Mesendoderm (in vitro differentiated cells): ENCODE measurements around the gene ERG.

Source experiments
- DNase-seq: peaks from one replicate; pipeline ENCODE4 v3.0.0; 2013
- H2AK5ac ChIP-seq: 2 replicates; pipeline ENCODE4 v1.6.1; 2013; ENCODE audit warnings: low read length, inconsistent platforms
- H2BK120ac ChIP-seq: 2 replicates; pipeline ENCODE4 v1.6.1; 2013; ENCODE audit warnings: low read depth, mild to moderate bottlenecking, low read length, moderate library complexity, mixed read lengths
- H2BK15ac ChIP-seq: replicated peaks from 2 replicates; pipeline ENCODE4 v1.6.1; 2013; ENCODE audit warnings: low read depth, mild to moderate bottlenecking, moderate library complexity
- H2BK5ac ChIP-seq: 2 replicates; pipeline ENCODE4 v1.6.1; 2013; ENCODE audit warnings: low read length, inconsistent platforms
- H3K18ac ChIP-seq: 2 replicates; pipeline ENCODE4 v1.6.1; 2013; ENCODE audit warnings: mild to moderate bottlenecking, low read length, mixed read lengths
- H3K23ac ChIP-seq: one replicate; pipeline ENCODE4 v1.6.1; 2013; ENCODE audit warnings: low read length
- H3K27ac ChIP-seq: 2 replicates; pipeline ENCODE4 v1.5.1; 2013; ENCODE audit warnings: low read depth, mild to moderate bottlenecking, inconsistent platforms, low read length, moderate library complexity
- H3K27me3 ChIP-seq: 2 replicates; pipeline ENCODE4 v1.6.1; 2013; ENCODE audit warnings: low read length, control low read depth, mild to moderate bottlenecking, inconsistent platforms; ENCODE audit not compliant: insufficient read depth, poor library complexity
- H3K36me3 ChIP-seq: 2 replicates; pipeline ENCODE4 v1.6.1; 2013; ENCODE audit warnings: low read length, inconsistent platforms; ENCODE audit not compliant: control insufficient read depth, insufficient read depth
- H3K4ac ChIP-seq: one replicate; pipeline ENCODE4 v1.6.1; 2013; ENCODE audit warnings: low read depth, mild to moderate bottlenecking, low read length, moderate library complexity
- H3K4me1 ChIP-seq: 2 replicates; pipeline ENCODE4 v1.6.1; 2013; ENCODE audit warnings: low read depth, low read length, inconsistent platforms; ENCODE audit not compliant: control insufficient read depth
- H3K4me2 ChIP-seq: 2 replicates; pipeline ENCODE4 v1.6.1; 2013; ENCODE audit warnings: low read length
- H3K4me3 ChIP-seq: 2 replicates; pipeline ENCODE4 v1.5.1; 2013; ENCODE audit warnings: mild to moderate bottlenecking, low read length
- H3K56ac ChIP-seq: one replicate; pipeline ENCODE4 v1.6.1; 2013; ENCODE audit warnings: low read length
- H3K79me1 ChIP-seq: 2 replicates; pipeline ENCODE4 v1.6.1; 2013; ENCODE audit warnings: low read length, inconsistent platforms
- H3K79me2 ChIP-seq: 2 replicates; pipeline ENCODE4 v1.6.1; 2013; ENCODE audit warnings: mild to moderate bottlenecking, low read length; ENCODE audit not compliant: control insufficient read depth, insufficient read depth
- H3K9ac ChIP-seq: 2 replicates; pipeline ENCODE4 v1.6.1; 2013; ENCODE audit warnings: low read length, inconsistent platforms
- H4K5ac ChIP-seq: one replicate; pipeline ENCODE4 v1.6.1; 2013; ENCODE audit warnings: low read length
- H4K8ac ChIP-seq: one replicate; pipeline ENCODE4 v1.6.1; 2013; ENCODE audit warnings: low read depth, mild to moderate bottlenecking, control low read depth, low read length, moderate library complexity
- WGBS: extraction: QIAGEN DNeasy Blood & Tissue Kit; methylation state at CpG from one replicate; pipeline ENCODE4 v1.1.7; 2013; ENCODE audit warnings: low lambda C conversion rate, missing lambda C conversion rate; ENCODE audit not compliant: insufficient coverage; ENCODE audit errors: extremely low coverage; 5-methylcytosine and 5-hydroxymethylcytosine counted together

The ERG gene

GRCh38 chr21:38376235-38376634 is 122.0 kb downstream of the ERG start:
- no peak overlapping the region for H2AK5ac ChIP-seq
- no peak overlapping the region for H3K4ac ChIP-seq
- H3K27me3 ChIP-seq, result no peaks in the 10 kb centered on the region
- H3K27ac ChIP-seq, result no peak overlapping the region
- no peak overlapping the region for H3K4me2 ChIP-seq
- H3K9ac ChIP-seq, result no peak overlapping the region
- no peak overlapping the region for H3K4me3 ChIP-seq
- DNase-seq, result no peak
- H4K5ac ChIP-seq, result no peak overlapping the region
- H3K4me1 ChIP-seq, result no peaks in the 10 kb centered on the region
- H2BK120ac ChIP-seq, result no peak overlapping the region
- no peaks in the 10 kb centered on the region for H3K79me2 ChIP-seq
- H3K36me3 ChIP-seq, result no peaks in the 10 kb centered on the region
- no peak overlapping the region for H3K18ac ChIP-seq
- H3K56ac ChIP-seq, result no peak overlapping the region
- no peak overlapping the region for H4K8ac ChIP-seq
- H3K23ac ChIP-seq, result no peak overlapping the region
- no CpG with 5 or more reads among the region's 11 CpGs for WGBS
- no peak overlapping the region for H2BK5ac ChIP-seq
- no peaks in the 10 kb centered on the region for H3K79me1 ChIP-seq
- H2BK15ac ChIP-seq, result no peak overlapping the region

- H2BK5ac ChIP-seq, result no peak overlapping the region
- H3K9ac ChIP-seq, result no peak overlapping the region
- no peak overlapping the region for H3K18ac ChIP-seq
- H3K79me2 ChIP-seq, result no peaks in the 10 kb centered on the region
- H3K36me3 ChIP-seq, result no peaks in the 10 kb centered on the region
- no peak overlapping the region for H3K4me3 ChIP-seq
- H3K27ac ChIP-seq, result no peak overlapping the region
- H3K56ac ChIP-seq, result no peak overlapping the region
- H2BK15ac ChIP-seq, result no peak overlapping the region
- no peak overlapping the region for H3K4me2 ChIP-seq
- H3K23ac ChIP-seq, result no peak overlapping the region
- no peaks in the 10 kb centered on the region for H3K4me1 ChIP-seq
- no peak overlapping the region for H2AK5ac ChIP-seq
- no CpG with 5 or more reads among the region's 4 CpGs for WGBS
- no peak overlapping the region for H4K8ac ChIP-seq
- H3K4ac ChIP-seq, result no peak overlapping the region
- no peak overlapping the region for H2BK120ac ChIP-seq
- H3K79me1 ChIP-seq, result no peaks in the 10 kb centered on the region
- H4K5ac ChIP-seq, result no peak overlapping the region
- DNase-seq, result no peak
- no peaks in the 10 kb centered on the region for H3K27me3 ChIP-seq
These were observed 130.6 kb downstream of the ERG start for GRCh38 chr21:38367646-38368045.

DNA sequence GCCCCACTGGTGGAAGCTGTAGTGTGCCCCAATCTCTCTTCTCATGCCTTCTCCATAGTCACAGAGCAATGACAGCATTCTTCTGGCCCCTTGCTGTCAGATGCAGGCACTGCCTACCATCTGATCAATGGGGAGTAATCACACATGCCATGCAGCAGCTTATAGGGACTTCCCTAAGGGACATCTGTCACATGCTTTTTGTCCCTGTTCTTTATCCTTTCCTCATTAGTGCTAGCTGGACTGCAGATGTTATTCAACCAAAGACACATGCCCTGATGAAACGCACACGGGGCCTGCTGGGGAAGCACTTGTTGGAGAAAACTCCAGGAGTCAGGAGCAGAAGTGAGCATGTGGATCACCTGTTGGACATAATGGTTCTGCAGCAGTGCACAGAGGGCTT is 132.8 kb downstream of the ERG start:
- Histone ChIP-seq H3K4ac (no peak overlapping the region), H3K4me2 (no peak overlapping the region), H2BK120ac (no peak overlapping the region), H3K56ac (no peak overlapping the region), H3K27ac (no peak overlapping the region), H2BK15ac (no peak overlapping the region), H4K5ac (no peak overlapping the region), H4K8ac (no peak overlapping the region), H2AK5ac (no peak overlapping the region), H3K9ac (no peak overlapping the region), H3K4me1 (no peaks in the 10 kb centered on the region), H3K36me3 (no peaks in the 10 kb centered on the region), H3K27me3 (no peaks in the 10 kb centered on the region), H3K79me1 (no peaks in the 10 kb centered on the region), H2BK5ac (no peak overlapping the region), H3K23ac (no peak overlapping the region), H3K79me2 (no peaks in the 10 kb centered on the region), H3K4me3 (no peak overlapping the region), H3K18ac (no peak overlapping the region)
- no peak for DNase-seq
- WGBS, result no CpG with 5 or more reads among the region's 2 CpGs

DNA sequence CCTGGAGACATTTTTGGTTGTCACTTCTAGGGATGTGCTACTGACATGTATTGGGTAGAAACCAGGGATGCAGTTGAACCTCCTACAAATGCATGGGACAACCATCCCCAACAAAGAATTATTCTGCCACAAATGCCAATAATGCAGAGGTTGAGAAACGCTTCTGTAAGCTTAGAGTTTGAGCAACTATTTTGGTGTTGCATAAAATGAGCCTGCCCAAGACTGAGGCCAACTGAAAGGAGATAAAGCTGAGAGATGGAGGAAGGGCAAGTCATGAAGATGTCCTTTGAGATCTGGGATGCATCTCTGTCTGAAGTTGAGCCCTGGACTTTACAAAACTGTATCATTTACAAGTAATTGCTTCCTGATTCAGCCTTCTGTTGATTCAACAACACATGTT is 134.6 kb downstream of the ERG start:
- Histone ChIP-seq H3K56ac (no peak overlapping the region), H3K4me2 (no peak overlapping the region), H2BK120ac (no peak overlapping the region), H3K9ac (no peak overlapping the region), H4K8ac (no peak overlapping the region), H4K5ac (no peak overlapping the region), H3K23ac (no peak overlapping the region), H2BK15ac (no peak overlapping the region), H3K4me3 (no peak overlapping the region), H3K36me3 (no peaks in the 10 kb centered on the region), H3K79me1 (no peaks in the 10 kb centered on the region), H3K4me1 (no peaks in the 10 kb centered on the region), H3K18ac (no peak overlapping the region), H2BK5ac (no peak overlapping the region), H3K27ac (no peak overlapping the region), H3K4ac (no peak overlapping the region), H3K79me2 (no peaks in the 10 kb centered on the region), H2AK5ac (no peak overlapping the region), H3K27me3 (no peaks in the 10 kb centered on the region)
- no peak for DNase-seq
- WGBS, result no CpG with 5 or more reads among the region's 1 CpG

- no peak for DNase-seq
- WGBS, result no CpG with 5 or more reads among the region's 1 CpG
- H3K4me3 ChIP-seq, result no peak overlapping the region
- no peak overlapping the region for H3K4ac ChIP-seq
- H3K79me1 ChIP-seq, result no peaks in the 10 kb centered on the region
- H3K27ac ChIP-seq, result no peak overlapping the region
- no peaks in the 10 kb centered on the region for H3K36me3 ChIP-seq
- no peak overlapping the region for H2BK15ac ChIP-seq
- H2BK5ac ChIP-seq, result no peak overlapping the region
- no peak overlapping the region for H3K4me2 ChIP-seq
- H3K56ac ChIP-seq, result no peak overlapping the region
- no peak overlapping the region for H2BK120ac ChIP-seq
- no peak overlapping the region for H4K8ac ChIP-seq
- H3K23ac ChIP-seq, result no peak overlapping the region
- no peaks in the 10 kb centered on the region for H3K27me3 ChIP-seq
- no peak overlapping the region for H2AK5ac ChIP-seq
- no peak overlapping the region for H3K9ac ChIP-seq
- H3K79me2 ChIP-seq, result no peaks in the 10 kb centered on the region
- no peak overlapping the region for H4K5ac ChIP-seq
- H3K18ac ChIP-seq, result no peak overlapping the region
- no peaks in the 10 kb centered on the region for H3K4me1 ChIP-seq
These were observed 137.0 kb downstream of the ERG start for GRCh38 chr21:38361324-38361723.

DNA sequence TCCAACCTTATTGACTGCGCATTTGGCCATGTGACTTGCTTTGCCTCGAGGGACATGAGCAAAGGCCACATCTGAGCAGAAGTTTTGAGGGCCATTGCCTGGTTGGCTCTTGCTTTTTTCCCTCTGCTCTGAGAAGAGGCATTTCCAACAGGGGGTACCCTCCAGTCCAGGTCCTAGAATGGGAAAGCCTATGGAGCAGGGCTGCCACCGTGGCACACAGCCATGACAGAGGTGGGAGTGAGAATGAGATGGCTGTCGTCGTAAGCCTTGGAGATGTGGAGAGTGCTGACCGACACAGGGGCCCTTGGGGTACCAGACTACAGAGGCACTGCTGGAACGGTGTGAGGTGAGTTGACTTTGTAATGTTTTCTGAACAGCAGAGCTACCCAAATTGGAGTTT is 138.4 kb downstream of the ERG start:
- Histone ChIP-seq H3K4me1 (no peaks in the 10 kb centered on the region), H2BK120ac (no peak overlapping the region), H3K9ac (no peak overlapping the region), H2BK15ac (no peak overlapping the region), H3K18ac (no peak overlapping the region), H3K4me3 (no peak overlapping the region), H3K36me3 (no peaks in the 10 kb centered on the region), H3K27ac (no peak overlapping the region), H4K8ac (no peak overlapping the region), H3K4ac (no peak overlapping the region), H3K4me2 (no peak overlapping the region), H2BK5ac (no peak overlapping the region), H3K56ac (no peak overlapping the region), H3K79me2 (no peaks in the 10 kb centered on the region), H4K5ac (no peak overlapping the region), H3K23ac (no peak overlapping the region), H3K27me3 (no peaks in the 10 kb centered on the region), H2AK5ac (no peak overlapping the region), H3K79me1 (no peaks in the 10 kb centered on the region)
- no CpG with 5 or more reads among the region's 7 CpGs for WGBS
- DNase-seq, result no peak
